Measurements from ENCODE around the gene CXCL17.

CXCL17 gene

GRCh38 chr19:42396381-42397262 lies 46.1 kb downstream of the CXCL17 start:
- peak; percentile 98 for FAIRE-seq

GRCh38 chr19:42394751-42395150 lies 48.0 kb downstream of the CXCL17 start:
- no peak for FAIRE-seq

DNA sequence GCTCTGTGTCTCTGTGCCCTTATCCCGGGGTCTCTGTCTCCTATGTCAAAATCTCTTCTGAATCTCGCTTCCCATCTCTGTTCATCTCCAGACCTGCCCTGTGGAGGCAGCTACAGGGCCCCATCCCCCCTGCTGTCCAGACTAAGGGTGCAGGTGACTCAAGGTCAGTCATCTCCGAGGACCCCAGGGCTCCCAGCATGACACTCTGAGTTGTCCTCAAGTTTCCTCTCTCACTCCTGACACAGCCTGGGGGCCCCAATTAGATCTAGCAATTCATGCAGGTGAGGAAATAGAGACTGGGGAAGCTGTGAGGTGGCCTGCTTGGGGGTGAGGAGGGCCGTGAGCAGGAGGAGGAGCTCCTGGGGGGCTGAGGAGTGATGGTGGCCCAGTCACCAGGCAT lies 50.6 kb downstream of the CXCL17 start:
- no peak for FAIRE-seq

DNA sequence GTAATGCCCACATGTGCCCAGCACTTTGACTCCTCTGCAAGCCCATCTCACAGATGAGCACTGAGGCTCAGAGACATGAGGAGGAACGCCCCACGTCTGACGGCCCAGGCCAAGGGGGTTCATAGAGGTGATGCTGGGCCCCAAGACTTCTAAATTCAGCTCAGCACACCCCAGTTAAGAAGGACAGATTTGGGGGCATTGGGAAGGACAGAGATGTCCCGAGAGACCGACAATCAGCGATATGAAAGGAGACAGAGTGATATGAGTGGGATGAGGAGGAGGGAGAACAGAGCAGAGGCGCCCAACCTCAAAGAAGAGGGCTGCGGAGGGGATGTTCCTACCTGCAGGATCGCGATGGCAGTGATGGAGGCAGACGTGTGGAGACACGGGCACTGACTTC lies 52.8 kb downstream of the CXCL17 start, which contains the start of gene CNFN:
CNFN (minus strand) TSS at position 399 of the 400 bp plus-strand sequence. CDS start 1,260 bp downstream, outside the sequence.
- no peak for FAIRE-seq

- FAIRE-seq = no peak
These were observed 53.8 kb downstream of the CXCL17 start for GRCh38 chr19:42388851-42389489.

DNA sequence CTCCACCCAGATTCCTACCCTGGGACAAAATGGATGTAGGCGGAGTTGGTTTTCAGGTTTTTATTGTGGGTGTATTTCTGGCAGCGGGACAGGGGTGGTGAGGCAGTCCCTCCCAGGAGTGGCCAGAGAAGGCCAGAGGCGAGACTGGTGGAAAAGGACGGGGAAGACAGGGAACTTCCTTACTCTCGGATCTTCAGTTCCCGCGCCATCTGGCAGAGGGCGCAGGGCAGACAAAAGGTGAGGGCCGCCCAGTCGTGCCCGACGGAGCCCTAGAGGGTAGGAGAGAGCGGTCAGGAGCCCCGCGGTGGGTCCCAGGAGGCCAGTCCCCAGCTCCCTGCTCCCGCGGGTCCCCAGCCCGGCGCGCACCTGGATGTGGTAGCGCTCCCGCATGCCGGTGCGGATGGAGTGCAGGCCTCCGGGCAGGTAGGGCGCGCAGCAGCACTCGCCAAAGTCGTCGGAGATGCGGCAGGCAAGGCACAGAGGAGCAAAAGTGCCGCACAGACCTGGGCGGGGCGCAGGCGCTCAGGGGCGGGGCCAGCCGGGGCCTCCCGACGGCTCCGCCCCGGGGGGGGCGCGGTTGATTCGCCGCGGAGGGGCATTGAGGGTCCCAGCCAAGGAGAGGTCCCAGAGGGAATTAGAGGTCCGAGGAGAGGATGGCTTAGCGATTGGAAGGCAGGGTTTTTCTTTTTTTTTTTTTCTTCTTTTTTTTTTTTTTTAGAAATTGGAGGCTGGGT lies 55.6 kb downstream of the CXCL17 start:
- FAIRE-seq = no peak

- FAIRE-seq = no peak
These were observed 62.6 kb downstream of the CXCL17 start for GRCh38 chr19:42380155-42380554.

Measured in islet of Langerhans (tissue), 1 donor.